ENCODE measurements around the gene SYNE2.
"Not testable (repeated sequence)": the region's sequence is repeated elsewhere in the genome, so short reads cannot be mapped to it uniquely, and the experiment has no call there.

The SYNE2 gene

GRCh38 chr14:64038841-64039542 lies 186.2 kb downstream of the SYNE2 start:
- no peak for DNase-seq

- no peak for DNase-seq
These were observed 187.2 kb downstream of the SYNE2 start for GRCh38 chr14:64040044-64040443.

- DNase-seq: not testable (repeated sequence)
These were observed 190.5 kb downstream of the SYNE2 start for GRCh38 chr14:64043296-64043695.

- DNase-seq: no peak
These were observed 192.3 kb downstream of the SYNE2 start for GRCh38 chr14:64045091-64045490.

GRCh38 chr14:64049616-64050381 lies 197.0 kb downstream of the SYNE2 start:
- DNase-seq: no peak

- DNase-seq: no peak
These were observed 201.2 kb downstream of the SYNE2 start for GRCh38 chr14:64053694-64054669.

GRCh38 chr14:64059454-64060198 lies 206.8 kb downstream of the SYNE2 start:
- DNase-seq: no peak

GRCh38 chr14:64060199-64060545 lies 207.4 kb downstream of the SYNE2 start:
- no peak for DNase-seq

GRCh38 chr14:64060648-64061096 lies 207.9 kb downstream of the SYNE2 start:
- no peak for DNase-seq

GRCh38 chr14:64061115-64061514 lies 208.3 kb downstream of the SYNE2 start:
- no peak for DNase-seq

- no peak for DNase-seq
These were observed 208.9 kb downstream of the SYNE2 start for GRCh38 chr14:64061706-64062105.

- no peak for DNase-seq
These were observed 209.7 kb downstream of the SYNE2 start for GRCh38 chr14:64062381-64063115.

GRCh38 chr14:64064447-64064846 lies 211.6 kb downstream of the SYNE2 start:
- no peak for DNase-seq

- no peak for DNase-seq
These were observed 217.0 kb downstream of the SYNE2 start for GRCh38 chr14:64069634-64070359.

- no peak for DNase-seq
These were observed 222.3 kb downstream of the SYNE2 start for GRCh38 chr14:64074961-64075612.

- no peak for DNase-seq
These were observed 222.8 kb downstream of the SYNE2 start for GRCh38 chr14:64075613-64076005.

GRCh38 chr14:64080452-64080851 lies 227.6 kb downstream of the SYNE2 start:
- no peak for DNase-seq

GRCh38 chr14:64081174-64081746 lies 228.5 kb downstream of the SYNE2 start:
- no peak for DNase-seq

GRCh38 chr14:64082837-64083236 lies 230.0 kb downstream of the SYNE2 start:
- no peak for DNase-seq

GRCh38 chr14:64088647-64088964 lies 235.8 kb downstream of the SYNE2 start:
- no peak for DNase-seq
